ENCODE measurements around the gene KCNMB1.

GRCh38 chr5:170437621-170438375 is 48.6 kb upstream of the KCNMB1 start:
- TF ChIP-seq EZH2 (IDR thresholded peaks at IDR 0.05; ENCODE audit: insufficient read depth, poor library complexity, severe bottlenecking), result no peak
- no peak for TF ChIP-seq EZH2phosphoT487 (IDR thresholded peaks at IDR 0.05; ENCODE audit: insufficient read depth, low read depth)

All from GM23248 (cell line).